HL-60/S4 (cell line): ENCODE measurements around the gene GABRG3.

ENCODE experiments used
- in situ Hi-C: fragments of 300-500 bp; cut with MboI; formaldehyde crosslinking; loops from 2 replicates; pipeline ENCODE4 v1.14.3; 2022; ENCODE audit warnings: low sequenced_read_pairs

Gene GABRG3

GRCh38 chr15:27237319-27237939, 266.4 kb downstream of the GABRG3 start:
- in situ Hi-C loops, result no loop called here

- in situ Hi-C loops, result no loop called here
Measured at GRCh38 chr15:27238209-27238608, 267.2 kb downstream of the GABRG3 start.

GRCh38 chr15:27238707-27239423, 267.9 kb downstream of the GABRG3 start:
- in situ Hi-C loops, result no loop called here

GRCh38 chr15:27241943-27242342, 271.0 kb downstream of the GABRG3 start:
- in situ Hi-C loops, result no loop called here

- in situ Hi-C loops, result no loop called here
Measured at GRCh38 chr15:27244047-27244446, 273.1 kb downstream of the GABRG3 start.

- in situ Hi-C loops, result no loop called here
Measured at GRCh38 chr15:27248251-27248650, 277.3 kb downstream of the GABRG3 start.

- in situ Hi-C loops, result no loop called here
Measured at GRCh38 chr15:27249046-27249759, 278.2 kb downstream of the GABRG3 start.

- in situ Hi-C loops, result no loop called here
Measured at GRCh38 chr15:27249760-27250109, 278.8 kb downstream of the GABRG3 start.

GRCh38 chr15:27250223-27250622, 279.2 kb downstream of the GABRG3 start:
- in situ Hi-C loops, result no loop called here

GRCh38 chr15:27254055-27254454, 283.1 kb downstream of the GABRG3 start:
- in situ Hi-C loops, result no loop called here

- in situ Hi-C loops, result no loop called here
Measured at GRCh38 chr15:27254801-27255200, 283.8 kb downstream of the GABRG3 start.

GRCh38 chr15:27256446-27256845, 285.5 kb downstream of the GABRG3 start:
- in situ Hi-C loops, result no loop called here

GRCh38 chr15:27258287-27258686, 287.3 kb downstream of the GABRG3 start:
- in situ Hi-C loops, result no loop called here

- in situ Hi-C loops, result no loop called here
Measured at GRCh38 chr15:27260523-27260922, 289.5 kb downstream of the GABRG3 start.

- in situ Hi-C loops, result no loop called here
Measured at GRCh38 chr15:27268923-27269322, 297.9 kb downstream of the GABRG3 start.

- in situ Hi-C loops, result no loop called here
Measured at GRCh38 chr15:27271258-27271657, 300.3 kb downstream of the GABRG3 start.

- in situ Hi-C loops, result no loop called here
Measured at GRCh38 chr15:27272427-27272826, 301.4 kb downstream of the GABRG3 start.

GRCh38 chr15:27273506-27273905, 302.5 kb downstream of the GABRG3 start:
- in situ Hi-C loops, result no loop called here

GRCh38 chr15:27278761-27279160, 307.8 kb downstream of the GABRG3 start:
- in situ Hi-C loops, result no loop called here

GRCh38 chr15:27292641-27293040, 321.7 kb downstream of the GABRG3 start:
- in situ Hi-C loops, result no loop called here

GRCh38 chr15:27293607-27294006, 322.6 kb downstream of the GABRG3 start:
- in situ Hi-C loops, result no loop called here

- in situ Hi-C loops, result no loop called here
Measured at GRCh38 chr15:27317736-27318135, 346.8 kb downstream of the GABRG3 start.
